Duodenal mucosa (tissue), 2 donors: Measurements from ENCODE around the gene WSB2.
"Not testable (repeated sequence)": the region's sequence is repeated elsewhere in the genome, so short reads cannot be mapped to it uniquely, and the experiment has no call there.

Experiments used
- H3K27ac ChIP-seq: one replicate; pipeline ENCODE4 v1.7.0; 2013; ENCODE audit warnings: low read depth, low read length
- H3K27me3 ChIP-seq, 2 donors: one replicate each; pipeline ENCODE4 v1.7.0; 2013; ENCODE audit warnings: low read length in 2 of 2, control low read depth in 1 of 2; ENCODE audit not compliant: insufficient read depth in 2 of 2, control insufficient read depth in 1 of 2
- H3K36me3 ChIP-seq, 2 donors: one replicate each; pipeline ENCODE4 v1.7.0; 2013; ENCODE audit warnings: low read length in 2 of 2, control low read depth in 1 of 2; ENCODE audit not compliant: insufficient read depth in 2 of 2, control insufficient read depth in 1 of 2
- H3K4me1 ChIP-seq, 2 donors: one replicate each; pipeline ENCODE4 v1.7.0; 2013; ENCODE audit warnings: low read length in 2 of 2, control low read depth in 1 of 2; ENCODE audit not compliant: insufficient read depth in 2 of 2, control insufficient read depth in 1 of 2
- H3K4me3 ChIP-seq, 2 donors: one replicate each; pipeline ENCODE4 v1.7.0; 2013; ENCODE audit warnings: low read length in 2 of 2, low read depth in 1 of 2
- H3K9ac ChIP-seq, 2 donors: one replicate each; pipeline ENCODE4 v1.7.0; 2013; ENCODE audit warnings: low read length in 2 of 2, low read depth in 1 of 2
- H3K9me3 ChIP-seq, 2 donors: one replicate each; pipeline ENCODE4 v1.7.0; 2013; ENCODE audit warnings: low read length in 2 of 2, control low read depth in 1 of 2; ENCODE audit not compliant: control insufficient read depth in 1 of 2

Gene WSB2

GRCh38 chr12:118022728-118023109 is 38.3 kb downstream of the WSB2 start:
- no peak overlapping the region for H3K27ac ChIP-seq
- H3K36me3 ChIP-seq: peaks cover 18 to 56% of the 10 kb centered on the region in 2 donors
- H3K9me3 ChIP-seq: no peaks in the 10 kb centered on the region
- no peaks in the 10 kb centered on the region for H3K4me1 ChIP-seq
- H3K9ac ChIP-seq: no peak overlapping the region
- H3K4me3 ChIP-seq: no peak overlapping the region
- no peaks in the 10 kb centered on the region for H3K27me3 ChIP-seq

- not testable (repeated sequence) for H3K4me1 ChIP-seq, H3K9ac ChIP-seq, H3K27ac ChIP-seq, H3K9me3 ChIP-seq, H3K4me3 ChIP-seq, H3K27me3 ChIP-seq
- peaks cover 18 to 55% of the 10 kb centered on the region in 2 donors for H3K36me3 ChIP-seq
Observed at GRCh38 chr12:118022097-118022727, 38.8 kb downstream of the WSB2 start.

- Histone ChIP-seq H3K27me3 (no peaks in the 10 kb centered on the region), H3K36me3 (peaks cover 8 to 34% of the 10 kb centered on the region in 2 donors), H3K4me1 (peaks cover 0 to 11% of the 10 kb centered on the region in 2 donors), H3K27ac (no peak overlapping the region), H3K9me3 (no peaks in the 10 kb centered on the region), H3K4me3 (no peak overlapping the region), H3K9ac (no peak overlapping the region)
Observed at GRCh38 chr12:118020036-118020435, 40.9 kb downstream of the WSB2 start.

GRCh38 chr12:118017926-118018325 is 43.1 kb downstream of the WSB2 start:
- Histone ChIP-seq H3K9ac (no peak overlapping the region), H3K27me3 (no peaks in the 10 kb centered on the region), H3K4me3 (no peak overlapping the region), H3K36me3 (peaks cover 8 to 25% of the 10 kb centered on the region in 2 donors), H3K27ac (no peak overlapping the region), H3K4me1 (peaks cover 0 to 11% of the 10 kb centered on the region in 2 donors), H3K9me3 (no peaks in the 10 kb centered on the region)

- no peaks in the 10 kb centered on the region for H3K9me3 ChIP-seq
- H3K4me3 ChIP-seq: peak within 1 kb of the TSS; percentile 93 to 94
- peaks cover 5 to 25% of the 10 kb centered on the region in 2 donors for H3K36me3 ChIP-seq
- H3K4me1 ChIP-seq: peaks cover 0 to 11% of the 10 kb centered on the region in 2 donors
- H3K27me3 ChIP-seq: no peaks in the 10 kb centered on the region
- peak within 1 kb of the TSS; percentile 83 to 91 for H3K9ac ChIP-seq
- no peak within 1 kb of the TSS for H3K27ac ChIP-seq
Observed at GRCh38 chr12:118016424-118017264, 44.3 kb downstream of the WSB2 start, which contains the start of gene RFC5. Gene RFC5 (plus strand): TSS chr12:118016703. CDS start chr12:118016828, 125 bp downstream.

- H3K27me3 ChIP-seq: no peaks in the 10 kb centered on the region
- H3K36me3 ChIP-seq: peaks cover 5 to 19% of the 10 kb centered on the region in 2 donors
- no peak overlapping the region for H3K27ac ChIP-seq
- H3K4me3 ChIP-seq: peak overlapping the region; percentile 93 to 94
- no peak overlapping the region for H3K9ac ChIP-seq
- H3K9me3 ChIP-seq: no peaks in the 10 kb centered on the region
- peaks cover 0 to 11% of the 10 kb centered on the region in 2 donors for H3K4me1 ChIP-seq
Observed at GRCh38 chr12:118015944-118016343, 45.0 kb downstream of the WSB2 start.

GRCh38 chr12:118015306-118015705 is 45.7 kb downstream of the WSB2 start:
- no peaks in the 10 kb centered on the region for H3K9me3 ChIP-seq
- H3K27me3 ChIP-seq: no peaks in the 10 kb centered on the region
- peaks cover 0 to 11% of the 10 kb centered on the region in 2 donors for H3K4me1 ChIP-seq
- no peak overlapping the region for H3K4me3 ChIP-seq
- H3K9ac ChIP-seq: no peak overlapping the region
- peaks cover 4 to 13% of the 10 kb centered on the region in 2 donors for H3K36me3 ChIP-seq
- H3K27ac ChIP-seq: no peak overlapping the region

GRCh38 chr12:118013283-118013682 is 47.7 kb downstream of the WSB2 start:
- Histone ChIP-seq H3K4me1 (peaks cover 0 to 11% of the 10 kb centered on the region in 2 donors), H3K27ac (no peak overlapping the region), H3K27me3 (no peaks in the 10 kb centered on the region), H3K9me3 (no peaks in the 10 kb centered on the region), H3K9ac (no peak overlapping the region), H3K4me3 (no peak overlapping the region), H3K36me3 (no peaks in the 10 kb centered on the region)

GRCh38 chr12:118011961-118012360 is 49.0 kb downstream of the WSB2 start:
- no peak overlapping the region for H3K4me3 ChIP-seq
- no peaks in the 10 kb centered on the region for H3K36me3 ChIP-seq
- H3K27ac ChIP-seq: no peak overlapping the region
- H3K27me3 ChIP-seq: no peaks in the 10 kb centered on the region
- H3K4me1 ChIP-seq: peaks cover 0 to 6% of the 10 kb centered on the region in 2 donors
- no peak overlapping the region for H3K9ac ChIP-seq
- H3K9me3 ChIP-seq: no peaks in the 10 kb centered on the region

GRCh38 chr12:118011377-118011776 is 49.6 kb downstream of the WSB2 start:
- Histone ChIP-seq H3K27me3 (no peaks in the 10 kb centered on the region), H3K4me3 (no peak overlapping the region), H3K4me1 (peaks cover 0 to 5% of the 10 kb centered on the region in 2 donors), H3K9ac (no peak overlapping the region), H3K27ac (no peak overlapping the region), H3K9me3 (no peaks in the 10 kb centered on the region), H3K36me3 (no peaks in the 10 kb centered on the region)
